IMR-90 (cell line): ENCODE results near the gene EFEMP2. TPM values are rescaled to one million over a fixed set of nuclear protein-coding genes. Genes with fewer than 3 reads are reported as not detected.

ENCODE experiments used
- ATAC-seq: fragments of 200-7000 bp; cut with Tn5 transposase; 2 replicates; pipeline ENCODE4 v1.9.1; 2020; ENCODE audit warnings: low read depth, mild to moderate bottlenecking, moderate library complexity
- BruUV-seq: library from RNA; stranded (reverse); fragments of 400-500 nt; replicated peaks from 2 replicates; lab custom pipeline; 2021; lab: Mats Ljungman, UMichigan
- CTCF ChIA-PET: fragments of 300-600 bp; formaldehyde crosslinking; extraction: SDS; loops from one replicate; lab custom pipeline; 2021; ENCODE audit warnings: antibody characterized with exemption; lab: Yijun Ruan, JAX
- POLR2A ChIA-PET: fragments of 300-600 bp; sonication (Branson Sonifier 250); formaldehyde crosslinking; loops from one replicate; lab custom pipeline; 2022; ENCODE audit warnings: antibody characterized with exemption; ENCODE audit not compliant: unreplicated experiment; lab: Charles Lee
- DNase-seq: peaks from one replicate; pipeline ENCODE4 v3.0.0; 2013
- H2AFZ ChIP-seq: replicated peaks from 2 replicates; pipeline ENCODE3; 2013; ENCODE audit warnings: low read length, mild to moderate bottlenecking; ENCODE audit not compliant: poor library complexity
- H2AK5ac ChIP-seq: 2 replicates; pipeline ENCODE4 v1.6.1; 2013; ENCODE audit warnings: low read depth, low read length, inconsistent platforms
- H2AK9ac ChIP-seq: replicated peaks from 2 replicates; pipeline ENCODE3; 2013; ENCODE audit warnings: mild to moderate bottlenecking, low read depth, low read length, moderate library complexity; ENCODE audit not compliant: poor library complexity
- H2BK120ac ChIP-seq: 2 replicates; pipeline ENCODE4 v1.6.1; 2013; ENCODE audit warnings: low read depth, low read length, inconsistent platforms
- H2BK15ac ChIP-seq: 3 replicates; pipeline ENCODE4 v1.6.1; 2013; ENCODE audit warnings: low read depth, low read length, inconsistent platforms
- H2BK20ac ChIP-seq: 2 replicates; pipeline ENCODE4 v1.6.1; 2013; ENCODE audit warnings: low read depth, mild to moderate bottlenecking, inconsistent platforms, low read length, moderate library complexity
- H2BK5ac ChIP-seq: 2 replicates; pipeline ENCODE4 v1.6.1; 2013; ENCODE audit warnings: mild to moderate bottlenecking, low read depth, low read length, inconsistent platforms; ENCODE audit not compliant: poor library complexity, severe bottlenecking
- H3K14ac ChIP-seq: replicated peaks from 2 replicates; pipeline ENCODE4 v1.6.1; 2013; ENCODE audit warnings: low read depth, low read length, inconsistent platforms
- H3K18ac ChIP-seq: 2 replicates; pipeline ENCODE4 v1.6.1; 2013; ENCODE audit warnings: low read depth, low read length, control low read depth
- H3K23ac ChIP-seq: 2 replicates; pipeline ENCODE4 v1.6.1; 2013; ENCODE audit warnings: low read depth, low read length, inconsistent platforms
- H3K27ac ChIP-seq: 2 replicates; pipeline ENCODE4 v1.5.1; 2013; ENCODE audit warnings: mild to moderate bottlenecking, control low read depth, low read length; ENCODE audit not compliant: insufficient read depth
- H3K27me3 ChIP-seq: 2 replicates; pipeline ENCODE4 v1.6.1; 2013; ENCODE audit warnings: low read length; ENCODE audit not compliant: control insufficient read depth, insufficient read depth
- H3K36me3 ChIP-seq: 2 replicates; pipeline ENCODE4 v1.6.1; 2013; ENCODE audit warnings: low read length, mixed read lengths; ENCODE audit not compliant: control insufficient read depth, insufficient read depth
- H3K4ac ChIP-seq: 2 replicates; pipeline ENCODE4 v1.6.1; 2013; ENCODE audit warnings: low read depth, low read length, inconsistent platforms
- H3K4me1 ChIP-seq: 2 replicates; pipeline ENCODE4 v1.6.1; 2013; ENCODE audit warnings: low read length, mixed read lengths; ENCODE audit not compliant: control insufficient read depth, insufficient read depth
- H3K4me2 ChIP-seq: 2 replicates; pipeline ENCODE4 v1.6.1; 2013; ENCODE audit warnings: low read depth, mild to moderate bottlenecking, control low read depth, low read length, moderate library complexity
- H3K4me3 ChIP-seq: 2 replicates; pipeline ENCODE4 v1.5.1; 2013; ENCODE audit warnings: low read depth, mild to moderate bottlenecking, control low read depth, low read length, moderate library complexity; ENCODE audit not compliant: insufficient read depth
- H3K56ac ChIP-seq: 2 replicates; pipeline ENCODE4 v1.6.1; 2013; ENCODE audit warnings: low read length, inconsistent platforms; ENCODE audit not compliant: insufficient read depth; ENCODE audit errors: extremely low read depth
- H3K79me1 ChIP-seq, 2 experiments: 2 replicates each; pipeline ENCODE4 v1.6.1; 2013; ENCODE audit warnings: low read length in 2 of 2, inconsistent platforms in 1 of 2, low read depth in 1 of 2
- H3K9ac ChIP-seq: 2 replicates; pipeline ENCODE4 v1.6.1; 2013; ENCODE audit warnings: low read depth, low read length, control low read depth
- H3K9me1 ChIP-seq: 2 replicates; pipeline ENCODE4 v1.6.1; 2013; ENCODE audit warnings: low read length, inconsistent platforms; ENCODE audit not compliant: insufficient read depth
- H3K9me3 ChIP-seq: 2 replicates; pipeline ENCODE4 v1.6.1; 2013; ENCODE audit warnings: low read length; ENCODE audit not compliant: control insufficient read depth, insufficient read depth
- H4K20me1 ChIP-seq: 2 replicates; pipeline ENCODE4 v1.6.1; 2013; ENCODE audit warnings: low read length, inconsistent platforms; ENCODE audit not compliant: insufficient read depth
- H4K5ac ChIP-seq: 2 replicates; pipeline ENCODE4 v1.6.1; 2013; ENCODE audit warnings: mild to moderate bottlenecking, low read depth, low read length, control low read depth
- H4K8ac ChIP-seq, 2 experiments: 2 replicates each; pipeline ENCODE4 v1.6.1; 2013; ENCODE audit warnings: low read depth in 2 of 2, low read length in 2 of 2, control low read depth in 1 of 2, inconsistent platforms in 1 of 2
- H4K91ac ChIP-seq: 2 replicates; pipeline ENCODE4 v1.6.1; 2013; ENCODE audit warnings: low read depth, low read length, inconsistent platforms; ENCODE audit not compliant: insufficient read depth
- BHLHE40 ChIP-seq: fragments of 150-350 bp; IDR thresholded peaks from 2 replicates; pipeline ENCODE4 v1.6.1; 2016; ENCODE audit warnings: mild to moderate bottlenecking, low read depth, low read length
- CEBPB ChIP-seq: IDR thresholded peaks from 2 replicates; pipeline ENCODE4 v1.6.1; 2012; ENCODE audit warnings: low read depth, low read length, improper control_type of control experiment
- CHD1 ChIP-seq: IDR thresholded peaks from 2 replicates; pipeline ENCODE4 v1.6.1; 2012; ENCODE audit warnings: low read depth, low read length, improper control_type of control experiment
- FOS ChIP-seq: fragments of 150-350 bp; IDR thresholded peaks from 2 replicates; pipeline ENCODE4 v1.6.1; 2016; ENCODE audit warnings: low read depth, low read length
- MAFK ChIP-seq: IDR thresholded peaks from 2 replicates; pipeline ENCODE4 v1.6.1; 2012; ENCODE audit warnings: low read depth, low read length, improper control_type of control experiment
- MAZ ChIP-seq: IDR thresholded peaks from 2 replicates; pipeline ENCODE4 v1.6.1; 2012; ENCODE audit warnings: low read depth, mild to moderate bottlenecking, low read length, improper control_type of control experiment, moderate library complexity, borderline replicate concordance
- NFE2L2 ChIP-seq: fragments of 150-350 bp; IDR thresholded peaks from 2 replicates; pipeline ENCODE4 v1.6.1; 2016; ENCODE audit warnings: low read depth, mild to moderate bottlenecking, low read length
- POLR2A ChIP-seq: IDR thresholded peaks from 2 replicates; pipeline ENCODE4 v1.6.1; 2012; ENCODE audit warnings: mild to moderate bottlenecking, low read depth, low read length
- RAD21 ChIP-seq: IDR thresholded peaks from 2 replicates; pipeline ENCODE4 v1.6.1; 2012; ENCODE audit warnings: low read length, improper control_type of control experiment
- RFX5 ChIP-seq: IDR thresholded peaks from 2 replicates; pipeline ENCODE4 v1.8.0; 2012; ENCODE audit warnings: low read depth, mild to moderate bottlenecking, low read length, moderate library complexity
- SMC3 ChIP-seq: fragments of 150-350 bp; IDR thresholded peaks from 2 replicates; pipeline ENCODE4 v1.6.1; 2016; ENCODE audit warnings: low read depth, mild to moderate bottlenecking, antibody characterized with exemption, low read length, moderate library complexity
- WGBS, 2 experiments: methylation state at CpG; one replicate each; pipeline versions ENCODE4 v1.1.5 to v1.1.7; 2013; ENCODE audit warnings: missing lambda C conversion rate in 2 of 2; ENCODE audit not compliant: insufficient read length in 1 of 2; ENCODE audit errors: extremely low coverage in 2 of 2; 5-methylcytosine and 5-hydroxymethylcytosine counted together
- dilution Hi-C: fragments of 300-500 bp; cut with HindIII; formaldehyde crosslinking; loops from one replicate; pipeline ENCODE4 v1.14.3; 2018; ENCODE audit warnings: low sequenced_read_pairs; ENCODE audit not compliant: unreplicated experiment
- in situ Hi-C: fragments of 300-500 bp; cut with MboI; formaldehyde crosslinking; loops from 3 replicates; pipeline ENCODE4 v1.14.3; 2019; ENCODE audit warnings: low sequenced_read_pairs, inconsistent platforms, mixed read lengths
- intact Hi-C: fragments of 100-400 bp; cut with micrococcal nuclease; formaldehyde crosslinking; loops from 2 replicates; pipeline ENCODE4 v1.10.0; 2022
- polyA plus RNA-seq, 3 experiments: library from polyadenylated mRNA; depleted of rRNA; stranded (reverse); fragments of >200 nt; gene quantifications; 2 replicates each; pipeline ENCODE4 v1.2.3, GENCODE V29; 2012; ENCODE audit warnings: low replicate concordance in 1 of 3
- total RNA-seq: library from RNA; depleted of rRNA; stranded (reverse); fragments of >200 nt; gene quantifications from 2 replicates; pipeline ENCODE4 v1.2.3, GENCODE V29; 2012
- TF ChIP-seq, protein P1 (sequence below): conservative IDR thresholded peaks from 2 replicates; pipeline ENCODE4 v1.5.1; 2012; ENCODE audit warnings: mild to moderate bottlenecking, low read depth, low read length, improper control_type of control experiment
- TF ChIP-seq, protein P2 (sequence below): fragments of 150-350 bp; IDR thresholded peaks from 2 replicates; pipeline ENCODE4 v1.6.1; 2017; ENCODE audit warnings: mild to moderate bottlenecking, antibody characterized with exemption, low read length, low read depth

EFEMP2 gene
- total and polyA plus RNA-seq, 2 of the 4 experiments (the other 2 are of a cell fraction) = 62.7 to 431 TPM

DNA sequence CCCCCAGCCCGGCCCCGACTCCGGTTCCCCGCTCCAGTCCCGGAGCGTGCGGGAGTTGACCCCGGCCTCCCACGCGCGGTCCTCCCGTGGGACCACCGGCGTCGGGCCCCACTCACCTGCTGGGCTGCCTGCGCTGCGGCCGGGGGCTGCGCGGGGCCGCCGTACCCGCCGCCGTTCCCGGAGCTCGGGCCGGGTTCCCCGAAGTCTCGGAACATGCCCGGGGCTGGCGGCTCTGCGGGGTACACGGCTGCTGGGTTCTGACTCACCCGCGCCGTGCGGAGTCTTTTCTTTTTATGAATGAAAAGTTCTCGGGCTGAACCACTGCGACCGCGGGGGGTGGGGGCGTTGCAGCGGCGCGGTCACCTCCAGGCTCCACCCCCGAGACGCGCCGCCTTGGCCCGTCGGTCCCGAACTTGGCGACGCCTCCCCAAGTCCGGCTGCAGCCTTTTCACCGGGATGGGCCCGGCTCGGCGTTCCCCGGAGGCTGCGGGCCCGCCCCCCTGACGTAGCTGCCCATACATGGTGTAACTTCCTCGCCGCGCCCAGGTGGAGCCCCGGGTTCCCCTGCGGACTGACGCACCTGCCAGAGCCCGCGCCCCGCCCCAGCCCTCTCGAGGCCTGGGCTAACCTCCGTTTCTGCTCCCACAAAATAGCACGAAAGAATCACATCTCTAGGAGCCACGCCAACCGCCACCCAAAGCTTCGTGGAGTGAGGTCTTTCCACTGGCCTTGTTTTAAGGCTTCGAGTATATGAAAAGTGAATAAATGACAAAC is 27.7 kb upstream of the EFEMP2 start, which contains the start of gene FOSL1:
TSS of gene FOSL1 (minus strand) at position 264 of the 774 bp plus-strand sequence. CDS start at position 215, 49 bp downstream.
- Histone ChIP-seq H3K27ac (peak within 1 kb of the TSS; percentile 100), H3K14ac (peak within 1 kb of the TSS; percentile 100), H2AK5ac (peak within 1 kb of the TSS; percentile 99), H2AK9ac (peak within 1 kb of the TSS; percentile 99), H4K20me1 (peaks cover 43% of the 10 kb centered on the region), H3K27me3 (no peaks in the 10 kb centered on the region), H3K9me3 (no peaks in the 10 kb centered on the region), H4K8ac (peak within 1 kb of the TSS; percentile 88 to 93), H3K4me2 (peak within 1 kb of the TSS; percentile 78), H3K4me3 (peak within 1 kb of the TSS; percentile 98), H4K91ac (peak within 1 kb of the TSS; percentile 97), H3K9ac (peak within 1 kb of the TSS; percentile 99), H2BK20ac (peak within 1 kb of the TSS; percentile 65), H3K36me3 (peaks cover 19% of the 10 kb centered on the region), H2BK120ac (peak within 1 kb of the TSS; percentile 100), H2AFZ (peak within 1 kb of the TSS; percentile 72), H2BK5ac (peak within 1 kb of the TSS; percentile 100), H3K79me1 (peaks cover 28 to 45% of the 10 kb centered on the region in 2 experiments), H3K4me1 (peaks cover 38% of the 10 kb centered on the region), H3K4ac (peak within 1 kb of the TSS; percentile 99), H2BK15ac (peak within 1 kb of the TSS; percentile 99), H3K9me1 (peaks cover 21% of the 10 kb centered on the region), H4K5ac (peak within 1 kb of the TSS; percentile 82), H3K23ac (peak within 1 kb of the TSS; percentile 100), H3K56ac (peak within 1 kb of the TSS; percentile 99), H3K18ac (peak within 1 kb of the TSS; percentile 96)
- dilution Hi-C loops (no loop called here), intact Hi-C loops (loop anchor here (2.0 kb wide), 1 partner anchor 14 kb away; no protein-coding TSS in a partner anchor), in situ Hi-C loops (no loop called here)
- peak; percentile 78 for ATAC-seq
- CTCF ChIA-PET = interaction anchor here (0.6 to 1.1 kb wide), 2 partner anchors 12 to 257 kb away, joined by 3 to 4 read pairs; partner anchors contain the start of gene FIBP
- TF ChIP-seq, protein P1, sequence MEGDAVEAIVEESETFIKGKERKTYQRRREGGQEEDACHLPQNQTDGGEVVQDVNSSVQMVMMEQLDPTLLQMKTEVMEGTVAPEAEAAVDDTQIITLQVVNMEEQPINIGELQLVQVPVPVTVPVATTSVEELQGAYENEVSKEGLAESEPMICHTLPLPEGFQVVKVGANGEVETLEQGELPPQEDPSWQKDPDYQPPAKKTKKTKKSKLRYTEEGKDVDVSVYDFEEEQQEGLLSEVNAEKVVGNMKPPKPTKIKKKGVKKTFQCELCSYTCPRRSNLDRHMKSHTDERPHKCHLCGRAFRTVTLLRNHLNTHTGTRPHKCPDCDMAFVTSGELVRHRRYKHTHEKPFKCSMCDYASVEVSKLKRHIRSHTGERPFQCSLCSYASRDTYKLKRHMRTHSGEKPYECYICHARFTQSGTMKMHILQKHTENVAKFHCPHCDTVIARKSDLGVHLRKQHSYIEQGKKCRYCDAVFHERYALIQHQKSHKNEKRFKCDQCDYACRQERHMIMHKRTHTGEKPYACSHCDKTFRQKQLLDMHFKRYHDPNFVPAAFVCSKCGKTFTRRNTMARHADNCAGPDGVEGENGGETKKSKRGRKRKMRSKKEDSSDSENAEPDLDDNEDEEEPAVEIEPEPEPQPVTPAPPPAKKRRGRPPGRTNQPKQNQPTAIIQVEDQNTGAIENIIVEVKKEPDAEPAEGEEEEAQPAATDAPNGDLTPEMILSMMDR = no peak
- TF ChIP-seq, protein P2, sequence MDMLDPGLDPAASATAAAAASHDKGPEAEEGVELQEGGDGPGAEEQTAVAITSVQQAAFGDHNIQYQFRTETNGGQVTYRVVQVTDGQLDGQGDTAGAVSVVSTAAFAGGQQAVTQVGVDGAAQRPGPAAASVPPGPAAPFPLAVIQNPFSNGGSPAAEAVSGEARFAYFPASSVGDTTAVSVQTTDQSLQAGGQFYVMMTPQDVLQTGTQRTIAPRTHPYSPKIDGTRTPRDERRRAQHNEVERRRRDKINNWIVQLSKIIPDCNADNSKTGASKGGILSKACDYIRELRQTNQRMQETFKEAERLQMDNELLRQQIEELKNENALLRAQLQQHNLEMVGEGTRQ = 0 out of 2 replicates have a peak, but pooled peaks have one; percentile 3
- TF ChIP-seq MAZ = peak; percentile 92; the same call in 1 of the 2 replicates
- TF ChIP-seq MAFK = no peak
- TF ChIP-seq RAD21 = 0 out of 2 replicates have a peak, but pooled peaks have one; percentile 1
- peak; percentile 72; the same call in 1 of the 2 replicates for TF ChIP-seq CHD1
- peak; percentile 99 for TF ChIP-seq POLR2A
- TF ChIP-seq NFE2L2 = no peak; the same call in 1 of the 2 replicates
- no peak for TF ChIP-seq RFX5
- peak; percentile 94 for TF ChIP-seq BHLHE40
- TF ChIP-seq FOS = peak; percentile 64; the same call in 1 of the 2 replicates
- TF ChIP-seq CEBPB = peak; percentile 40; the same call in 1 of the 2 replicates
- TF ChIP-seq SMC3 = no peak
- 0% methylated on average over 35 of the region's 80 CpGs; no CpG with 5 or more reads in 1 of the 2 experiments for WGBS, 2 experiments
- peak; percentile 97 for DNase-seq
- POLR2A ChIA-PET = interaction anchor here (0.6 to 2.9 kb wide), 7 partner anchors 9 to 34 kb away, joined by 3 to 17 read pairs (median 3); partner anchors contain the start of gene FIBP
- BruUV-seq = no TSS peak
